GM23248 (cell line): ENCODE results near the gene LRRC8E.

Experiments used
- EZH2 ChIP-seq: fragments of 200-600 bp; sonication (generic); IDR thresholded peaks from 2 replicates; pipeline ENCODE4 v1.6.1; 2018; ENCODE audit warnings: antibody characterized with exemption, mild to moderate bottlenecking; ENCODE audit not compliant: insufficient read depth, poor library complexity, severe bottlenecking
- EZH2phosphoT487 ChIP-seq: fragments of 200-600 bp; sonication (generic); IDR thresholded peaks from 2 replicates; pipeline ENCODE4 v1.6.1; 2018; ENCODE audit warnings: antibody characterized with exemption, moderate library complexity, mild to moderate bottlenecking, low read depth; ENCODE audit not compliant: insufficient read depth

DNA sequence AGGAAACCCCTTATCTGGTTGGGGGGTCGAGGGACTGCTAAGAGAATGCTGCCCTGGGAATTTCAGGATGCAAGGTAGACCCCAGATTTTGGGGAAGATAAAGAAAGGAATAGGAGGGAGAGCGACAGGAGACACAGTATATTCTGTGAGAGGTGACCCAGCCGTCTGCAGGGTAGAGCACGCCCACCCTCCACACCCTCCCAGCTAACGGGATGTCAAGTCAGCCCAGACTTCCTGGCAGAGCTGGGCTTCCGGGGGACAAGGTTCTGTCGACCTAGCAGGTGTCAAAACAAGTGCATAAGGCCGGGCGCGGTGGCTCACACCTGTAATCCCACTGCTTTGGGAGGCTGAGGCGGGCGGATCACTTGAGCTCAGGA lies 13.4 kb upstream of the LRRC8E start:
- TF ChIP-seq EZH2 (no peak), EZH2phosphoT487 (no peak)
